Endothelial cell of umbilical vein (primary cell): ENCODE data around the gene LTBP2. TPM values are rescaled to one million over a fixed set of nuclear protein-coding genes. Genes with fewer than 3 reads are reported as not detected.

ENCODE experiments used
- BruUV-seq: library from RNA; stranded (reverse); fragments of 400-500 nt; replicated peaks from 2 replicates; lab custom pipeline; 2021; lab: Mats Ljungman, UMichigan
- CTCF ChIA-PET: fragments of 300-600, 350-600 bp; sonication (Branson Sonifier 250); formaldehyde crosslinking; loops from one replicate; lab custom pipeline; 2021; ENCODE audit warnings: antibody characterized with exemption, inconsistent platforms; lab: Charles Lee
- POLR2A ChIA-PET: fragments of 300-600, 350-600 bp; sonication (Branson Sonifier 250); formaldehyde crosslinking; loops from one replicate; lab custom pipeline; 2021; ENCODE audit warnings: antibody characterized with exemption, inconsistent platforms; lab: Charles Lee
- DNase-seq: peaks from one replicate; pipeline ENCODE4 v3.0.0-alpha.2; 2011; ENCODE audit warnings: low read depth, low spot score
- FAIRE-seq: peaks from 2 replicates; lab custom pipeline; 2011; peaks lifted over from hg19 to GRCh38; lab: Jason Lieb, UNC
- H2AFZ ChIP-seq: 2 replicates; pipeline ENCODE4 v1.6.0; 2012; ENCODE audit warnings: low read depth, low read length, control low read depth, inconsistent platforms
- H3K27ac ChIP-seq: 2 replicates; pipeline ENCODE4 v1.5.1; 2011; ENCODE audit warnings: low read depth, mild to moderate bottlenecking, control low read depth, low read length, moderate library complexity; ENCODE audit not compliant: insufficient read depth
- H3K27me3 ChIP-seq, 2 experiments: 2 replicates each; pipeline versions ENCODE4 v1.6.0 to v1.6.1; 2011; ENCODE audit warnings: low read length in 2 of 2, mixed read lengths in 1 of 2; ENCODE audit not compliant: control insufficient read depth in 2 of 2, insufficient read depth in 2 of 2
- H3K36me3 ChIP-seq, 2 experiments: 2 replicates in 1 of 2; 3 replicates in 1 of 2; pipeline ENCODE4 v1.5.1; 2011; ENCODE audit warnings: low read length in 2 of 2, mild to moderate bottlenecking in 1 of 2, moderate library complexity in 1 of 2; ENCODE audit not compliant: control insufficient read depth in 2 of 2, insufficient read depth in 2 of 2; ENCODE audit errors: extremely low read depth in 1 of 2
- H3K4me1 ChIP-seq: 3 replicates; pipeline ENCODE4 v1.5.1; 2011; ENCODE audit warnings: mild to moderate bottlenecking, low read length; ENCODE audit not compliant: control insufficient read depth, insufficient read depth; ENCODE audit errors: extremely low read depth
- H3K4me2 ChIP-seq: 2 replicates; pipeline ENCODE4 v1.6.1; 2011; ENCODE audit warnings: low read length, control low read depth, mixed read lengths; ENCODE audit not compliant: insufficient read depth
- H3K4me3 ChIP-seq, 3 experiments: fragments of 200-600 bp in 1 of 3; sonication (generic), shearing (Covaris generic) in 1 of 3; replicated peaks in 1 of 3; 2 replicates each; pipeline ENCODE4 v1.5.1; 2011 to 2016; ENCODE audit warnings: control low read depth in 3 of 3, low read length in 3 of 3, mild to moderate bottlenecking in 2 of 3, inconsistent platforms in 1 of 3, low read depth in 1 of 3, moderate library complexity in 1 of 3; ENCODE audit not compliant: insufficient read depth in 1 of 3
- H3K79me2 ChIP-seq: 2 replicates; pipeline ENCODE4 v1.6.0; 2012; ENCODE audit warnings: low read length, inconsistent platforms; ENCODE audit not compliant: control insufficient read depth, insufficient read depth
- H3K9ac ChIP-seq: replicated peaks from 2 replicates; pipeline ENCODE3; 2011; ENCODE audit warnings: low read length, control low read depth; ENCODE audit not compliant: insufficient read depth; ENCODE audit errors: extremely low read depth
- H3K9me1 ChIP-seq: replicated peaks from 3 replicates; pipeline ENCODE4 v1.6.0; 2011; ENCODE audit warnings: mild to moderate bottlenecking, low read length; ENCODE audit not compliant: control insufficient read depth, insufficient read depth; ENCODE audit errors: extremely low read depth
- H3K9me3 ChIP-seq: replicated peaks from 2 replicates; pipeline ENCODE4 v1.5.1; 2012; ENCODE audit warnings: low read length, inconsistent platforms; ENCODE audit not compliant: control insufficient read depth, insufficient read depth
- H4K20me1 ChIP-seq: replicated peaks from 2 replicates; pipeline ENCODE3; 2011; ENCODE audit warnings: mild to moderate bottlenecking, low read length; ENCODE audit not compliant: control insufficient read depth, insufficient read depth; ENCODE audit errors: extremely low read depth
- EZH2 ChIP-seq: IDR thresholded peaks from 2 replicates; pipeline ENCODE4 v1.6.1; 2012; ENCODE audit warnings: borderline replicate concordance, low read depth, mild to moderate bottlenecking, moderate library complexity, low read length, inconsistent platforms; ENCODE audit not compliant: severe bottlenecking
- FOS ChIP-seq: IDR thresholded peaks from 2 replicates; pipeline ENCODE4 v1.6.1; 2011; ENCODE audit warnings: mild to moderate bottlenecking, low read length, moderate library complexity, borderline replicate concordance; ENCODE audit not compliant: insufficient read depth
- GATA2 ChIP-seq: IDR thresholded peaks from 2 replicates; pipeline ENCODE4 v1.7.0; 2011; ENCODE audit warnings: low read depth, mild to moderate bottlenecking, moderate library complexity, mixed read lengths, low read length; ENCODE audit not compliant: insufficient read length, insufficient read depth
- JUN ChIP-seq: IDR thresholded peaks from 2 replicates; pipeline ENCODE4 v1.6.1; 2011; ENCODE audit warnings: borderline replicate concordance, low read depth; ENCODE audit not compliant: insufficient read length, insufficient read depth
- MAX ChIP-seq: IDR thresholded peaks from 2 replicates; pipeline ENCODE4 v1.6.1; 2011; ENCODE audit not compliant: insufficient read depth, insufficient read length
- MYC ChIP-seq: IDR thresholded peaks from one replicate; pipeline ENCODE4 v1.6.1; 2011; ENCODE audit warnings: mild to moderate bottlenecking, low read depth, low read length
- POLR2A ChIP-seq: IDR thresholded peaks from 2 replicates; pipeline ENCODE4 v1.6.1; 2012; ENCODE audit warnings: low read depth, mild to moderate bottlenecking, control low read depth, low read length
- POLR2AphosphoS5 ChIP-seq: IDR thresholded peaks from 2 replicates; pipeline ENCODE4 v1.6.1; 2012; ENCODE audit warnings: low read depth, mild to moderate bottlenecking, control low read depth, low read length, moderate library complexity; ENCODE audit not compliant: insufficient read depth
- dilution Hi-C: fragments of 300-500 bp; cut with MboI; formaldehyde crosslinking; loops from one replicate; pipeline ENCODE4 v1.15.0; 2019; ENCODE audit warnings: low sequenced_read_pairs; ENCODE audit not compliant: extremely low pct_ligation_motif_present
- intact Hi-C: fragments of 100-400 bp; cut with micrococcal nuclease; formaldehyde crosslinking; loops from one replicate; pipeline ENCODE4 v1.10.0; 2022
- polyA plus RNA-seq, 4 experiments: library from polyadenylated mRNA; depleted of rRNA in 3 of 4; stranded (reverse) in 3 of 4; unstranded in 1 of 4; fragments of >200 nt; gene quantifications; 2 replicates each; pipeline versions ENCODE4 v1.2.1 to v1.2.3, GENCODE V29; 2011 to 2012; ENCODE audit warnings: missing spikeins in 1 of 4
- total RNA-seq: library from RNA; stranded (reverse); gene quantifications from 2 replicates; pipeline ENCODE4 v1.2.3, GENCODE V29; 2021
- TF ChIP-seq, protein P1 (sequence below), 2 donors: IDR thresholded peaks; 1 replicate in 1 of 2; 2 replicates in 1 of 2; pipeline ENCODE4 v1.5.1; 2011; ENCODE audit warnings: low read length in 2 of 2, mild to moderate bottlenecking in 2 of 2, moderate library complexity in 2 of 2, control low read depth in 1 of 2, inconsistent platforms in 1 of 2, low read depth in 1 of 2; ENCODE audit not compliant: insufficient read depth in 1 of 2; ENCODE audit errors: extremely low read depth in 1 of 2

The LTBP2 gene
- total and polyA plus RNA-seq, 2 donors (not counting 3 experiments of a cell fraction or from before 2014, with no cell fraction given) = 209 to 268 TPM

DNA sequence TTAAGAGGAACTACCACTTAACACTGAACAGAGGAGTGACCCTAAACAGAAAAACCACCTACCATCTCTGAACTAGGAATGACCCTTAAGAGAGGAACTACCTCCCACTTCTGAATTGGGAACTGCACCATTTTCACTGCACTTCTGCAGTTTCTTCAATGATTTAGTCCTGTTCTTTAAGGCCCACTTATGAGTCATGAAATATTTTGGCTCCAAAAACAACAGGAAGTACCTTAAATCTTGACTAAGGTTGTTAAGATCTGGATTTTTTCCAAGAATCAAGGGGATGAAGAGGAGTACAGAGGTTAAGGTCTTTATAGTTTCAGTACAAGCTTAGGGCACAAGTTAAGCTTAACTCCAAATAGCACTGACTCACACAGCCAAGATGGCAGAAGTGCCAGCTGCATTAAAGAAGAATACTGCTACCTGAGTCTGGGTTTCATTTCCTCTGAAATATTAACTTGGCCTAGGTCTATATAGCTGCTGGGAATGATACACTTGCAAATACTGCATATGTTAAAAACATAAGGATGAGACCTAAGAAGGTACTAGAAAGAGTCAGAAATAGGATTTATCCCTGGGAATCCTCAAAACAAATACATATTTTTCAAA, 123.1 kb downstream of the LTBP2 start:
- H3K9ac ChIP-seq = no peak overlapping the region
- H3K9me1 ChIP-seq = no peaks in the 10 kb centered on the region
- no peak overlapping the region for H2AFZ ChIP-seq
- H3K27ac ChIP-seq = peak overlapping the region; percentile 41
- intact Hi-C loops = no loop called here
- H3K4me3 ChIP-seq = no peak overlapping the region
- H3K36me3 ChIP-seq = peaks cover 4 to 6% of the 10 kb centered on the region in 2 experiments
- ChIA-PET POLR2A (no interaction called here), CTCF (interaction anchor here (1.2 kb wide), 1 partner anchor 35 kb away, joined by 3 read pairs; no protein-coding TSS in a partner anchor)
- H3K4me1 ChIP-seq = peaks cover 63% of the 10 kb centered on the region
- dilution Hi-C loops = no loop called here
- DNase-seq = peak; percentile 86
- H3K4me2 ChIP-seq = peak overlapping the region; percentile 73
- H3K9me3 ChIP-seq = no peaks in the 10 kb centered on the region
- peak; percentile 89 for FAIRE-seq
- BruUV-seq = no TSS peak
- TF ChIP-seq, protein P1, sequence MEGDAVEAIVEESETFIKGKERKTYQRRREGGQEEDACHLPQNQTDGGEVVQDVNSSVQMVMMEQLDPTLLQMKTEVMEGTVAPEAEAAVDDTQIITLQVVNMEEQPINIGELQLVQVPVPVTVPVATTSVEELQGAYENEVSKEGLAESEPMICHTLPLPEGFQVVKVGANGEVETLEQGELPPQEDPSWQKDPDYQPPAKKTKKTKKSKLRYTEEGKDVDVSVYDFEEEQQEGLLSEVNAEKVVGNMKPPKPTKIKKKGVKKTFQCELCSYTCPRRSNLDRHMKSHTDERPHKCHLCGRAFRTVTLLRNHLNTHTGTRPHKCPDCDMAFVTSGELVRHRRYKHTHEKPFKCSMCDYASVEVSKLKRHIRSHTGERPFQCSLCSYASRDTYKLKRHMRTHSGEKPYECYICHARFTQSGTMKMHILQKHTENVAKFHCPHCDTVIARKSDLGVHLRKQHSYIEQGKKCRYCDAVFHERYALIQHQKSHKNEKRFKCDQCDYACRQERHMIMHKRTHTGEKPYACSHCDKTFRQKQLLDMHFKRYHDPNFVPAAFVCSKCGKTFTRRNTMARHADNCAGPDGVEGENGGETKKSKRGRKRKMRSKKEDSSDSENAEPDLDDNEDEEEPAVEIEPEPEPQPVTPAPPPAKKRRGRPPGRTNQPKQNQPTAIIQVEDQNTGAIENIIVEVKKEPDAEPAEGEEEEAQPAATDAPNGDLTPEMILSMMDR (IDR thresholded peaks at IDR 0.05; ENCODE audit: extremely low read depth in 1 of 2, insufficient read depth in 1 of 2, low read depth in 1 of 2, low read length in 2 of 2) = no peak
- TF ChIP-seq JUN (peak; percentile 76), FOS (peak; percentile 87), POLR2AphosphoS5 (peak; percentile 63), POLR2A (no peak), GATA2 (peak; percentile 58), MAX (no peak), EZH2 (no peak), MYC (no peak)
- peaks cover 31% of the 10 kb centered on the region for H3K79me2 ChIP-seq
- no peaks in the 10 kb centered on the region for H4K20me1 ChIP-seq
- H3K27me3 ChIP-seq = no peaks in the 10 kb centered on the region
